Measurements from ENCODE around the gene TAS1R3.

The TAS1R3 gene

DNA sequence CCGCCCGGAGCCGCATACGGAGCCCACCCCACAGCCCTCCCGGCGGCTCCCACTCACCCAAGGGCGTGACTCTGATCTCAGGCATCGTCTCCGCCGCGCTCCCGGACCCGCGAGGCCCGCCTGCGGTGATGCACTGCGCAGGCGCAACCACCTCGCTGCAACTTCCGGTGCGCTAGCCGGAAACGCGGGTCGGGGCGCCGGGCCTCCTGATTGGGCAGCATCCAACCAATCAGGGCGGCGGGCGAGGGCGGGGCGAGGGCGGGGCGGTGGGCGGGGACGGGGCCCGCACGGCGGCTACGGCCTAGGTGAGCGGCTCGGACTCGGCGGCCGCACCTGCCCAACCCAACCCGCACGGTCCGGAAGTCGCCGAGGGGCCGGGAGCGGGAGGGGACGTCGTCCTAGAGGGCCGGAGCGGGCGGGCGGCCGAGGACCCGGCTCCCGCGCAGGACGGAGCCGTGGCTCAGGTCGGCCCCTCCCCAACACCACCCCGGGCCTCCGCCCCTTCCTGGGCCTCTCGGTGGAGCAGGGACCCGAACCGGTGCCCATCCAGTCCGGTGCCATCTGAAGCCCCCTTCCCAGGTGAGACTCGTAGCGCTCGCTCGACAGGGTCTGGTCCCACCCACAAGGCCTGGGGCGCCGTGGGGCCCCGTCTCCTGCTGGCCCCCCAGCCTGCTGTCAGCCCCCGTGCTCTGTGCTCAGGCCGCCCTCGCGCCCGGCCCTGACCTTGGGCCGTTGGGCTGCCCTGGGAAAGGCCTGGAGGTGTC is 6.4 kb upstream of the TAS1R3 start, which contains the start of the genes CPTP and INTS11:
Gene CPTP (plus strand): TSS at position 279 of the 764 bp plus-strand sequence. CDS start 2,109 bp downstream, outside the sequence.
Gene INTS11 (minus strand): TSS at position 137 of the 764 bp plus-strand sequence. CDS start 52 bp downstream, at position 85.
- DNase-seq = peak; percentile 96

DNA sequence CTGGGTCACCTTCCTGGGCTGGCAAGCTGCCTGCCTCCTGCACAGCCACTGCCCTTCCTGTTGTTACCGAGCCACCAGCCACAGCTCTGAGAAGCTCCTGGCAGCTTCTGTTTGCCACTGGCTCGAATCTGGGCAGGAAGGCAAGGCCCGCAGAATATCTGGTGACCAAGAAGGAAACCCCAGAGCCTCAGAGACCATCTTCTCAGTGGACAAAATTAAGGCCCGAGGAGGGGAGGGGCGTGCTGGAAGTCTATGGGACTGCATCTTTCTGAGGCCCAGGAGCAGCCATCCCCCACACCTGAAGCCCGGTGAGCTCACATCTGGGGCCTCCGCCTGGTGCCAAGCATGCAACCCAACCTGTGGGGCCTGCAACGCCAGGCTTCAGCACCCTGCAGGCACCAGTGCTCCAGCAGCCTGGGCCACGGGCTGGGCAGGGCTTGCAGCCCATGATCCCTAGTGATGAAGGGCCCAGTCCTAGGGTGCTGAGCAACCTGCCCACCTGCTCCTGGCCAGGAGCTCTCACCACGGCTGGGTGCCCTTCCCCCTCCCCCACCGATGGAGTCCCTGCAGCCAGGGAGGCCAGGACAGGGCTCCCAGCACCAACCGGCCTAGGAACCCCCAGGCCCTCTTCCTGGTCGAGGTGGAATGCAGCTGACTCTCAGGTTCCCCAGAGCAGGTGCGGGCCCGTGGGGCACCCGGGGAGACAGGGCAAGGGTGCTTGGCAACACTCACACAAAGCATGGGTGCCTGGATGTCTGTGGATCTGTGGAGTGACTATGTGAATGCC is 5.6 kb upstream of the TAS1R3 start:
- no peak for DNase-seq

DNA sequence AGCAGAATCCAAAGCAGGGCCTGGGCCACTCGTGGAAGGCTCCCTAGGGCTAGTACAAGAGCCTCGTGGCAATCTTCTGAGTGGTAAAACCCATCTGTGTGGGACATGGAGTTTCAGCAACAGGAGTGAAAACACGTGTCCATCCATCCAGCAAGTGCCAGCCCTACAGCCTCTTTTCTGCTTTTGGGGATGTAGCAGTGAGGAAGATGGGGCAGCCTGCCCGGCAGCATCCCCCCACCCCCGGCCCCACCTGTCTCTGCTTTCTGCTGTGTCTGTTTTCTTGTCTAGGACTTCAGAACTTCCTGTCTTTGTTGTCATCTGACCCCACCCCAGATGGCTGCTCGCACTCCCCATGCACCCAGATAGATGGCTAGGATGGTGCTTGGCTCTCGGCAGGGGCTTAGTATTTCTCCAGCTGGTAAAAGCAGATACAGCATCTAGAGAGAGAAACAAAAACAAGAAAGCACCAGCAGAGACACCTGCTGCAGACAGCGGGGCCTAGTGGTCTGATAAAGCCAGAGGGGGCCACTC is 4.9 kb upstream of the TAS1R3 start:
- no peak for DNase-seq

DNA sequence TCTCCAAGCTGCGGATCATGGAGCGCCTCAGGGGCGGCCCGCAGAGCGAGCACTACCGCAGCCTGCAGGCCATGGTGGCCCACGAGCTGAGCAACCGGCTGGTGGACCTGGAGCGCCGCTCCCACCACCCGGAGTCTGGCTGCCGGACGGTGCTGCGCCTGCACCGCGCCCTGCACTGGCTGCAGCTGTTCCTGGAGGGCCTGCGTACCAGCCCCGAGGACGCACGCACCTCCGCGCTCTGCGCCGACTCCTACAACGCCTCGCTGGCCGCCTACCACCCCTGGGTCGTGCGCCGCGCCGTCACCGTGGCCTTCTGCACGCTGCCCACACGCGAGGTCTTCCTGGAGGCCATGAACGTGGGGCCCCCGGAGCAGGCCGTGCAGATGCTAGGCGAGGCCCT is 3.8 kb upstream of the TAS1R3 start:
- no peak for DNase-seq

DNA sequence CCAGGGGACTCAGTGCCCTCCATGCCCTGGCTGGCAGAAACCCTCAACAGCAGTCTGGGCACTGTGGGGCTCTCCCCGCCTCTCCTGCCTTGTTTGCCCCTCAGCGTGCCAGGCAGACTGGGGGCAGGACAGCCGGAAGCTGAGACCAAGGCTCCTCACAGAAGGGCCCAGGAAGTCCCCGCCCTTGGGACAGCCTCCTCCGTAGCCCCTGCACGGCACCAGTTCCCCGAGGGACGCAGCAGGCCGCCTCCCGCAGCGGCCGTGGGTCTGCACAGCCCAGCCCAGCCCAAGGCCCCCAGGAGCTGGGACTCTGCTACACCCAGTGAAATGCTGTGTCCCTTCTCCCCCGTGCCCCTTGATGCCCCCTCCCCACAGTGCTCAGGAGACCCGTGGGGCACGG is 2.8 kb upstream of the TAS1R3 start:
- no peak for DNase-seq

DNA sequence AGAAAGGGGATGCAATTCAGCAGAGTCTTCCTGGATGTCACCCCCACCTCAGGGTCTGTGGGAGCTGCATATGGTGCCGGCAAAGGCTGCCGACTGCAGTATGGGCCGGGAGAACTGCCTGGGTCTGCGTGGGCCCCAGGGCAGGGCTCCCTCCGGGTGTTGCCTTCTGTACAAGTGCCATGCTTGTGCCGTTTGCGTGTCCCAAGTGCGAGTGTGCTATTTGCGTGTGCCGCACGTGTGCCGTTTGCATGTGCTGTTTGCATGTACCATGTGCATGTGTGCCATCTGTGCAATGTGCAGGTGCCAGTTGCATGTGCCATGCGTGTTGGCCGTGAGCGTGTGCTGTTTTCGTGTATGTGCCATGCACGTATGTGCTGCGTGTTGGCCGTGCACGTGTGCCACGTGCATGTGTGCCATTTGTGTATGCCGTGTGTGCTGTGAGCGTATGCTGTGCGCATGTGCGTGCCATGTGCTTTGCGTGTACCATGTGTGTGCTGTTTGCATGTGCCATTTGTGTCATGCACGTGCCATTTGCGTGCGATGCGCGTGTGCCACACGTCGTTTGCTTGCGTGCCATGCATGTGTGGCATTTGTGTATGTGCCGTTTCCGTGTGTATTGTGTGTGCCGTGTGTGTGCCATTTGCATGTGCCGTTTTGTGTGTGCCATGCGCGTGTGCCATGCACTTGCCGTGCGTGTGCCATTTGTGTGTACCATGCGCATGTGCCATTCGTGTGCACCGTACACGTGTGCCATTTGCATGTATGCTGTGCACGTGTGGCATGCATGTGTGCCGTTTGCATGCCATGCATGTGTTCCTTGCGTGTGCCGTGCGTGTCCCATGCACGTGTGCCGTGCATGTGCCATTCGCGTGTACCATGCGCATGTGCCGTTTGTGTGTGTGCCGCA is 1.5 kb upstream of the TAS1R3 start:
- no peak for DNase-seq

DNA sequence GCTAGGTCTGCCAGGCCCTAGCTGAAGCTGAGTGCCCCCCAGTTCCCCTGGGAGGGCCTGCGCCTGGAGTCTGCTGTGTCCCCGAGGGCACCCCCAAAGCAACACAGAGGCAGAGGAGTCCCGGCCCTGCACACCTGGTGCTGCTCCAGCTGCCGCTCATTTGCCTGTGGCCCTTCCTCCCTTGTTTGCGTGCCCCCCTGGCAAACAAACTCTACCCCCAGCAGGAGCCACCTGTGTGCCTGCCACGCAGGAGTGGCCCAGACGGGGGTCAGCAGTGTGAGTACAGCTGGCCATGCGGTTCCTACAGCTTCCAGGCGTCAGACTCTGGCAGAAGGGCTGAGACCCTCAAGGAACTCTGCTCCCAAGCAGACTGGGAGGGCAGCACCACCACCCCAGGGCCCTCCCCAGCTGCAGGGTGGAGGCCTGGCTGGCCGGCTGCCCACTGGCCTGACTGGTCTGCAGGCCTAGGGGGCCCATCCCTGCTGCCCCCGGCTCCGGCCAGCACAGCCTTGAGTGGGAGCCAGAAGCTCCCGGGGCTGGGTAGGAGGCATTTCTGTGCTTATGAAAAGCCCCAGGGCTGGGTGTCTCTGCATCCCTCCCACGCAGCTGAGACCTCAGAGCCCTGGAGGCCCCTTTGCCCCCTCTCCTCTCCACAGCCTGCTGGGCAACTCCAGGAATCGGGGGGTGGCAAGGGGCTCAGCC is 563 bp upstream of the TAS1R3 start:
- DNase-seq = no peak

DNA sequence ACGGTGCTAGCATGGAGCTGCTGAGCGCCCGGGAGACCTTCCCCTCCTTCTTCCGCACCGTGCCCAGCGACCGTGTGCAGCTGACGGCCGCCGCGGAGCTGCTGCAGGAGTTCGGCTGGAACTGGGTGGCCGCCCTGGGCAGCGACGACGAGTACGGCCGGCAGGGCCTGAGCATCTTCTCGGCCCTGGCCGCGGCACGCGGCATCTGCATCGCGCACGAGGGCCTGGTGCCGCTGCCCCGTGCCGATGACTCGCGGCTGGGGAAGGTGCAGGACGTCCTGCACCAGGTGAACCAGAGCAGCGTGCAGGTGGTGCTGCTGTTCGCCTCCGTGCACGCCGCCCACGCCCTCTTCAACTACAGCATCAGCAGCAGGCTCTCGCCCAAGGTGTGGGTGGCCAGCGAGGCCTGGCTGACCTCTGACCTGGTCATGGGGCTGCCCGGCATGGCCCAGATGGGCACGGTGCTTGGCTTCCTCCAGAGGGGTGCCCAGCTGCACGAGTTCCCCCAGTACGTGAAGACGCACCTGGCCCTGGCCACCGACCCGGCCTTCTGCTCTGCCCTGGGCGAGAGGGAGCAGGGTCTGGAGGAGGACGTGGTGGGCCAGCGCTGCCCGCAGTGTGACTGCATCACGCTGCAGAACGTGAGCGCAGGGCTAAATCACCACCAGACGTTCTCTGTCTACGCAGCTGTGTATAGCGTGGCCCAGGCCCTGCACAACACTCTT is 1.1 kb downstream of the TAS1R3 start:
- no peak for DNase-seq

DNA sequence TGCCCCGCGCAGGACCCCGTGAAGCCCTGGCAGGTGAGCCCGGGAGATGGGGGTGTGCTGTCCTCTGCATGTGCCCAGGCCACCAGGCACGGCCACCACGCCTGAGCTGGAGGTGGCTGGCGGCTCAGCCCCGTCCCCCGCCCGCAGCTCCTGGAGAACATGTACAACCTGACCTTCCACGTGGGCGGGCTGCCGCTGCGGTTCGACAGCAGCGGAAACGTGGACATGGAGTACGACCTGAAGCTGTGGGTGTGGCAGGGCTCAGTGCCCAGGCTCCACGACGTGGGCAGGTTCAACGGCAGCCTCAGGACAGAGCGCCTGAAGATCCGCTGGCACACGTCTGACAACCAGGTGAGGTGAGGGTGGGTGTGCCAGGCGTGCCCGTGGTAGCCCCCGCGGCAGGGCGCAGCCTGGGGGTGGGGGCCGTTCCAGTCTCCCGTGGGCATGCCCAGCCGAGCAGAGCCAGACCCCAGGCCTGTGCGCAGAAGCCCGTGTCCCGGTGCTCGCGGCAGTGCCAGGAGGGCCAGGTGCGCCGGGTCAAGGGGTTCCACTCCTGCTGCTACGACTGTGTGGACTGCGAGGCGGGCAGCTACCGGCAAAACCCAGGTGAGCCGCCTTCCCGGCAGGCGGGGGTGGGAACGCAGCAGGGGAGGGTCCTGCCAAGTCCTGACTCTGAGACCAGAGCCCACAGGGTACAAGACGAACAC is 1.8 kb downstream of the TAS1R3 start:
- DNase-seq = no peak

DNA sequence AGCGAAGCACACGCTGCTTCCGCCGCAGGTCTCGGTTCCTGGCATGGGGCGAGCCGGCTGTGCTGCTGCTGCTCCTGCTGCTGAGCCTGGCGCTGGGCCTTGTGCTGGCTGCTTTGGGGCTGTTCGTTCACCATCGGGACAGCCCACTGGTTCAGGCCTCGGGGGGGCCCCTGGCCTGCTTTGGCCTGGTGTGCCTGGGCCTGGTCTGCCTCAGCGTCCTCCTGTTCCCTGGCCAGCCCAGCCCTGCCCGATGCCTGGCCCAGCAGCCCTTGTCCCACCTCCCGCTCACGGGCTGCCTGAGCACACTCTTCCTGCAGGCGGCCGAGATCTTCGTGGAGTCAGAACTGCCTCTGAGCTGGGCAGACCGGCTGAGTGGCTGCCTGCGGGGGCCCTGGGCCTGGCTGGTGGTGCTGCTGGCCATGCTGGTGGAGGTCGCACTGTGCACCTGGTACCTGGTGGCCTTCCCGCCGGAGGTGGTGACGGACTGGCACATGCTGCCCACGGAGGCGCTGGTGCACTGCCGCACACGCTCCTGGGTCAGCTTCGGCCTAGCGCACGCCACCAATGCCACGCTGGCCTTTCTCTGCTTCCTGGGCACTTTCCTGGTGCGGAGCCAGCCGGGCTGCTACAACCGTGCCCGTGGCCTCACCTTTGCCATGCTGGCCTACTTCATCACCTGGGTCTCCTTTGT is 2.6 kb downstream of the TAS1R3 start:
- no peak for DNase-seq

DNA sequence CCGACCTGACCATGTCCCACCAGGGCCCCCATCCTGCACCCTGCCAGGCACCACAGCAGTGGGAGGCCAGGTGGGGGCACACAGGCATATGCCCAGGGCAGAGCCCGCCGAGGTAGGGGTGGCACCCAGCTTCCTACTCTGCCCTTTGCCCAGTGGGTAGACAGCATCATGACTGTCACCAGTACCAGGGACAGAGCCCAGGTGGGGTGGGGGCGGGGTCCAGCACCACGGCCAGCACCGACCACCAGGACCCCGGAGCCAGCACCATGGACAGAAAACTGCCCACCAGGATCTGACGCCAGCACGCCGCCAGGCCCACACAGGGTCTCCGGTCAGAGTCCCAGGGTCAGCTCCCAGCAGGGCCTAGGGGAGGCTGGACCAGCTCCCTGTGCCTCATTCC is 3.8 kb downstream of the TAS1R3 start:
- no peak for DNase-seq

DNA sequence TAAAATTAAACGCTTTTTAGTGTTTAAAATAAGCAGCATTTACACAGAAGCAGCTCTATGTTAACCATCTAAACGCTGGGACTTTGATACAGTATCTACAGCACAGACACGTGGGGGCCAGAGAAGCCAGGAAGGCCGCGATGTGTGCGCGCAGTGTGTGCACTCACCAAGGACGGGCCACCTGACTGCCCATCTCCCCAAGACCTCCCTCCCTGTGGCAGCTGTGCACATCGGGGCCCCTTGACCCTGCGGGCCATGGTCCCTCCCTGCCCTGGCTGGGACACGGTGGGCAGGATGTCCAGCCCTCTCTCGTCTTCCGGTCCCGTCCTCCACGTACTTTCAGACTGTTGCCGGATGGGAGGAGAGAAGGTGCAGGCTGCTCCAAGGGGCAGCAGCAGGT is 4.2 kb downstream of the TAS1R3 start:
- no peak for DNase-seq

DNA sequence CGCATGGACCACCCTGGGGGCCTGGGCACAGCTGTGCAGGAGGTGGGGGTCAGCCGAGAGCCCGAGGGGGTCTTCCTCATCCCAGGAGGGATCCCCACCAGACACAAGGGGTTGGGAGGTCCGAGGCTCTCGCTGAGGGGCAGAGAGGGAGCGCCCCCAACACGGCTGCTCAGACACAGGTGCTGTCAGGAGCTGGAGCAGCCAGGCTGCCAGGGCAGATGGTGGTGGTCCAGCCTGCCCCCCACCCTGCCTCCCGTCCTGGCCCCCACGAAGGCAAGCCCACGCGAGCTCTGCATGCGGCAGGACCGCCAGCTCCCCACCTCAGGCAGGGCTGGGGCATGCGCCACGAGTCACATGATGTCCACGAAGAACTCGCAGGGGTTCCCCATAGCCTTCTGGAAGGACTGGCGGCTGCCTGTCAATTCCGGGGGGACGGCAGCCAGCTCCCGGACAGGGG is 4.7 kb downstream of the TAS1R3 start:
- no peak for DNase-seq

DNA sequence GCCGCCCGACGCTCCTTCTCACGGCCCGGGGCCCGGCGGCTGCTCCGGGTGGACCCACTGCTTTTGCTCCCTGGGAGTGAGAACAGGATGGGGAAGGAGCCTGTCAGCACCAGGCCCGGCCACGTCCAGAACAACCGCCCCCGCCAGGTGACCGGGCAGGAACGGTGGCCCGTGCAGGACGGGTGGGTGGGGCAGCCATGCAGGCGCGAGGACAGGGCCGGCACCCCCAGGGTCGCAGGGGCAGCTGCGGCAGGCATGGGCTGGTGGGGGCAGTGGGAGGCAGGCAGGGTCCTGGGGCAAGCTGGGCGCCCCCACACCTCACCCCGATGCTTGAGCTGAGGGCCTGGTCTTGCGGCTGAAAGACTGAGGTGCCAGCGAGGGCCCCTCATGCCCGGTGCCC is 5.4 kb downstream of the TAS1R3 start:
- DNase-seq = no peak

DNA sequence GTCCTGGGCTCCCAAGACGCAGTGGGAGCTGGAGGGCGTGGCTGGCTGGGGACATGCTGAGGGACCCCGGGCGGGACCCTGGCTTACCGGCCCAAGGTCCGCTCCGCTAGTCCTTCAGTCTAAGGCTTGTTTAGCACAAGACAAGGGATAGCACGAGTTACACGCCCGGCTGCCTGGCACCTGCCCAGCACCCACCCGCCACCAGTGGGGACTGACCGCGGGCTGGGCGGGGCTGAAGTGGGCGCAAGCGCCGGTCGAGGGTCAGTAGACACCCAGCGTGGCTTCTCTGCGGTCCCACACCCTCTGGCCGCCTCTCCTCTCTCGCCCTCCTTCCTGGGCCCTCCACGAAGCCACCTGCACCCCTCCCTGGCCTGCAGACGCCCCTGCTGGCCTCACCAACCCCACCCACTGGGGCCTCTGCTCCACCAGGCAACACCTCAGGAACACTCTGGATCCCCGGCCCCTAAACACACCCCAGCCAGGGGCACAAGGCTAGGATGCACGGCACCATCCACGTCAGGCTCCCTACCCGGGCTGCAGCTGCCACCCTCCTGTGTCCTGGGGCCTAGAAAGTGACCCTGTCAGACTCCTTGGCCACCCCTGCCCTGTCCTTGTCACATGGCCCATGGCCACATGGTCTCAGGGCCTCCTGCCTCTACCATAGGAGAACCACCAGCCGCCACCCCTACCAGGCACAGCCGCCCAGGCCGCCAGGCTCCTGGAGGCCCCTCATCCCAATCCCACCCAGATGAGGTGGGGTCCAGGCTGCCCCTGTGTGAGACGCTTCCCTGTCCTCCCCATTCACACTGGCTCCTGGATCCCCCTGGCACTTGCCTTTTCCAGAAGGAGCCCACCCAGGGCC is 6.1 kb downstream of the TAS1R3 start:
- DNase-seq = no peak

DNA sequence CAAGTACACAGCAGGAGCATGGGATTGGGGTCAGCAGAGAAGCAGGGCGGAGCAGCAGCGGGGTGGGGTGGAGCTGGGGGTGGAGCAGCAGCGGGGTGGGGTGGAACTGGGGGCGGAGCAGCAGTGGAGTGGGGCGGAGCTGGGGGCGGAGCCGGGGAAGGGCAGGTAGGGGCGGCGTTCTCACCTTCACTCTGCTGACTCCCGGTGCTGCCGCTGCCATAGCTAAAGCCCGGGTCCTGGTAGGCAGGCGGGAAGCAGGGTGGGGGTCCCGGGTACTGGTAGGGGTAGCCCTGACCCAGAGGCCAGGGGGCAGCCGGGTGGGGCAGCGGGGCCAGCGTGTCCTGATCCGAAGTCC is 6.7 kb downstream of the TAS1R3 start:
- DNase-seq = no peak

DNA sequence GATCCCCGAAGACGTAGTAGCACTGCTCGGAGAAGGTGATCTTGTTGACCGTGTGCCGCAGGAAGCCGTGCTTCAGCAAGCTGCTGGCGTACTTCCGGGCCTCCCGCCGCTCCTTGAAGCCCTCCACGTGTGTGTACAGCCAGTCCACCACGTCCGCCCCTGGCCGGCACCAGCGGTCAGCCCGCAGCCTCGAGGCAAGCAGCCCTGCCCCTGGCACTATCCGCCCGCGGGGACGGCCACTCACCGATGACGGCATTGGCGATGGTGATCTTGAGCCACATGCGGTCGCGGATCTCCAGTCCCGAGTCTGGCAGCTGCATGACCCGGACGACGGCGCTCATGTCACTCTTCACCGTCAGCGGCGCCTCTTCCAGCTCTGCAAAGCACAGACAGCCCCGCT is 7.2 kb downstream of the TAS1R3 start:
- DNase-seq = no peak

DNA sequence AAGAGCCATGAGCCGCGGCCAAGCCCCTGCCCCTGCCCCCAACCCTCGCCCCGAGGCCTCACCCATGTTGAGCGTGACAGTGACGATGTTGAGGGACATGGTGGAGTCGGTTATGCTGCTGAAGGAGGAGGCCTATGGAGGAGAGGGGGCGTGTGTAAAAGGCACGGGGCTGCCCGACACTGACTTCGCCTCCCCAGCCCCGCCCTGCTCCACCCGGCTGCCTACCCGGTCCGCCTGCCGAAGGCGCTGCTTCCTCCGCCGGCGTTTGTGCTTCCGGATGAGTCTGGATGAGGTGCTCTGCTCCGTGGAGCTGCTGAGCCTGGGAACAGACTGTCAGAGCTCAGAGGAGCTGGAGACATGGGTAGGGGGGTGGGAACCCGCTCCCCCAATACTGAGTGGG is 9.1 kb downstream of the TAS1R3 start:
- DNase-seq = no peak

All from femur (tissue), 1 donor.